Activated CD8-positive, alpha-beta memory T cell treated with anti-CD3 and anti-CD28 coated beads, Interleukin-2, amount 50 U/mL, for 24 hours (primary cell): Measurements from ENCODE around the gene IFI27L2.
A peak's percentile ranks its signal among the peaks of the same experiment; 100 is the strongest.
"Not testable (repeated sequence)": the region's sequence is repeated elsewhere in the genome, so short reads cannot be mapped to it uniquely, and the experiment has no call there.

ENCODE experiments used
- DNase-seq: peaks from one replicate; pipeline ENCODE4 v3.0.0-alpha.2; 2020; ENCODE audit errors: extremely low read depth

Gene IFI27L2

DNA sequence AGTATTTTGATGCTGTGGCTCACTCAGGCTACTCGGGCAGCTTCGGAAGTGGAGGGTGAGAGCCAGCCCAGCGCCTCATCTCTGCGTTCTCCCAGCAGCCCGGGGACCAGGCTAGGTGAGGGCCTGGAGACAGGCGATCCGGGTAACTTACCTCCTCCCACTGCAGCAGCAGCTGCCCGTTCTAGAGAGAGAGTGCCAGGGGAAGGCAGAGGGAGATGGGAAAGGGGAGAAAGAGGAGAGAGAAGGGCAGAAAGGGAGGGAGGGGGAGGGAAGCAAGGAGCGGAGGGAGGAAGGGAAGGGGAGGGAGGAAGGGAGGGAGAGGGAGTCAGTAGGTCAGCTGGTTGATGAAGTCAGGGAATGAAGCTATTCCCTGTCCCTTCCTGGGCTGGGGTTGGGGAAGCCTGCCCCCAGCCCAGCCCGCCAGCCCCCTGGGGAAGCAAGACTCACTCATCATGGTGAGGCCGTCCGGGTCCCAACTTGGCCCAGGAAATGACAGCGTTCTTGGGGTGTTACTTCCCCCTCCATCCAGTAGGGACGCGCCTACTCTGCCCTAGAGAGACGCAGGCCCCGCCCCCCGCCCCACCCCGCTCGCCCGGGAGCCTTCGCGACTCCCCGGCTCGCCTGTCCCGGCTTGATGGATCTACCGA is at the start of gene IFI27L2:
IFI27L2 (minus strand) TSS at position 494 of the 647 bp plus-strand sequence; CDS start at position 454, 40 bp downstream.
- DNase-seq: peak; percentile 26

- no peak for DNase-seq
Measured at GRCh38 chr14:94177806-94178205, 48.4 kb upstream of the IFI27L2 start.

- no peak for DNase-seq
Measured at GRCh38 chr14:94176808-94177207, 47.4 kb upstream of the IFI27L2 start.

DNA sequence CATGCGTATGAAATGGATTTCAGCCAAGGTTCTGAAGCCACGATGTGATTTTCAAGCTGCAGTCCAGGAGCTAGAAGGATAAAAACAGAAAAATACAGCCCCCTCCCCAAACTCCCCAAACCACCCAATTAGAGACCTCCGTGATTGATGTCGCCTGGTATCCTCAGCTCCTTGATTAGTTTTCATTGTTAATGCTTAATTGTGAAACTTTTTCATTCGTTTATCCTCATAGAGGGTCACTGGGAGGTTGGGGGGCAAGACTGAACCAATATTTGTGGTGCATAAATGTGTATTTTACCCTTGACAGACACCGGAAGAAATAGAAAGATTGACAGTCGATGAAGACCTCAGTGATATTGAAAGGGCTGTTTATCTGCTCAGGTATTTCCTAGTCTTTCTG is 46.3 kb upstream of the IFI27L2 start:
- DNase-seq: no peak

DNA sequence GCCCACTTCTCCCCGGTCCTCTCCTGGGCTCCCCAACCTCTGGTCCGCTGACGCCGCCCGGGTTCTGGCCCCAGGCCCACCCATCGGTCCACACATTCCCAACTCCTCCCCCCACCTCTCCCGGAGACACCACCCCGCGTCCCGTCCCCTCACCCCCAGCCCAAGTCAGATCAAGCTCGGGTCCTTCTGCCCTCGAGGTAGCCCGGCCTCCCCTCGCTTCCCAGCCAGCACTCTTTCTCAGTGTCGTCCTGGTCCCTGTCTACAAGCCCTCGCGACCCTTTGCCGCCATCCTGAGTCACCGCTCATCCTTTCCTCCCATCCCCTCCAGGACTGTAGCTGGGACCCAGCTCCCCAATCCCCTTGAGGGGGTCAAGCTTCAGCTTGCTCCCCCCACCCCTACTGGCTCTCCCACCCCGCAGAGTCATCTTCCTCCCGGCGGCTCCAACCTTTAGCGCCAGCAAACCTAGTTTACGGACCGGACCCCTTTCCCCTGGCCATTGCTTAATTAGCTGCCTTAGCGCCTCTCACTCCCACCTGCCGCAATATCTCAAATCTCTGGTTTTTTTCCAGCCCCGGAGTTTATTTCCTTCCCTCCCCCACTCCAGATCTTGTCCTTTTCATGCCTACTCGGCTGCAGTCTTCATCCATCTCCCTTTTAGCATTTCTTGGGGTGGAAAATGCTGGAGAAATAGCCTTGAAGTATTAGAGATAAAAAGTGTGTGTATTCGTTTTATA is 45.8 kb upstream of the IFI27L2 start:
- no peak for DNase-seq

- no peak for DNase-seq
Measured at GRCh38 chr14:94174604-94175010, 45.2 kb upstream of the IFI27L2 start.

- DNase-seq: peak; percentile 59
Measured at GRCh38 chr14:94173885-94174603, 44.6 kb upstream of the IFI27L2 start, which contains the start of gene PPP4R4. Gene PPP4R4, plus strand, starts transcription at chr14:94174322. Its CDS starts 144 bp downstream, at chr14:94174466.

- no peak for DNase-seq
Measured at GRCh38 chr14:94173471-94173884, 44.1 kb upstream of the IFI27L2 start.

DNA sequence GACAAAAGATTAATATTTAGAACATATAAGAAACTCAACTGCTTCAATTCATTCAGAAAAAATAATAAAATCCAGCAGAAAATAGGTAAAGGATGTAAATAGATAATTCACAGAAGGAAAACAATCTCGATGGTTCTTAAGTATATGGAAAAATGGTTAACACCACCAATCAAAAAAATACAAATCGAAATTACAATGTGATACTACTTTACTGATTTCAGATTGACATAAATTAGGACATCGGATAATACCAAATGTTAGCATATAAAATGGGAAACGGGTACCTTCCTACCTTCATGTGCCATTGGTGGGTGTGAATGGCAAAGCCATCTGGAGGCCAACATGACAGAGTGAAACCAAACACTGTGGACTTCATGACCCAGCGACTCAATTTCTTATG is 43.1 kb upstream of the IFI27L2 start:
- no peak for DNase-seq

DNA sequence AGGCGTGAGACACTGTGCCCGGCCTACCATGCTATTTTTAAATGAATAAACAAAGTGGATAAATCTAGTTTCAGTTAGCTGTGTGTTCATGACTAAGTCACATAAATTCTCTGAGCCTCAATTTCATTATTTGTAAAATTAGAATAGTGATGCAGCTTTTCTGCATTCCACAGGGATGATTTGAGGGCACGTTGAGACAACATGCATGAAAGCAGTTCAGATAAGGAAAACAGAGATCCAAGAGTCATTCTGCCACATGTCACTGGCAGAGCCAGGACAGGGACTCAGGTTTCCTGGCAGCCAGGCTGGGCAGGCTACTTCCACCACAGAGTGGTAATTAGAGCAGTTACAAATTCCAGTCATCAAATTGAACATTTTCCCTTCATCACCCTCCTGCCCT is 41.8 kb upstream of the IFI27L2 start:
- no peak for DNase-seq

DNA sequence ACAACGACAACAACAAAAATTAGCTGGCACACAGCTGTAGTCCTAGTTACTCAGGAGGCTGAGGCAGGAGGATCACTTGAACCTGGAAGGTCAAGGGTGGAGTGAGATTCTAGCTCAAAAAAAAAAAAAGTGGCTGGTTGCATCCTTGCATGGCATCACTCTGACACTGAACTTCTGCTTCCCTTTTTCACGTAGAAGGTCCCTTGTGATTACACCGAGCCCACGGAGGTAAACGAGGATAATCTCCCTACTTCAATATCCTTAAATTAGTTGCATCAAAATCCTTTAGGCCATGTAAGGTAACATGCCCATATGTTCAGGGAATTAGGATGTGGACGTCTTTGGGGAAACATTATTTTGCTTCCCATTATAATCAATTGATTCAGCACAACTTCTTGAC is 40.7 kb upstream of the IFI27L2 start:
- DNase-seq: no peak

- DNase-seq: no peak
Measured at GRCh38 chr14:94165744-94166143, 36.3 kb upstream of the IFI27L2 start.

DNA sequence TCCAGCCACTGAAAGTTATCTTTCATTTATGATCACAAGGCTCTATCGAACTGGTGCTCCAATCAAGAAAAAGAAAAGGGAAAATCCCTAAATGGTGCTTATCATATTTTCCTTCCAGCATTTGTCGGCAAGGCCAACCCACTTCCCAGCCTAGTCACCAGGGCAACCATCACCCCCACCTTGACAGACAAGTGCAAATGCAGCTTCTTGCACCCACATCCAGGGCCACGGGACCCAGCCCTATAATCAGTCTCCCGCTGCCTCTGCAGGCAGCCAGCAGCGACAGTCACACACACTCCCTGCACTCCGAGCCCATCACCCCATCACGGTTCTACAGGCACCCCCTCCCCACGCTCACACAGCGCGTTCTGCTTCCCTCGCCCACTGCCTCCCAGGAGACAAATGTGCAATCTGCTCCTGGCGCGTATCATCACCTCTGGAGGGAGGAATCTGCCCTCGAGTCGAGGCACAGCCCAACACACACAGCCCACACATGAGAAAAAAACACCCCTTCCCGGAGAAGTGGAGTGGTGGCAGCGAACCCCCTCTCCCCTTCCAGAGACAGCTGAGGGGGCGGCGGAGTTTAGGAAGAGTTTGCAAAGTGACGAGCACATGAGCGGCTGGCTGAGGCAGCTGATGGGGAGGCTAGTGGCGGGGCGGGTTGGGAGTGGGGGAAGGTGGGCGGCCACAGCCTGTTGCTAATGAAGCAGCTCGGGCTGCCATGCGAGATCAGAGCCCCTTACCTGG is 35.5 kb upstream of the IFI27L2 start:
- no peak for DNase-seq

DNA sequence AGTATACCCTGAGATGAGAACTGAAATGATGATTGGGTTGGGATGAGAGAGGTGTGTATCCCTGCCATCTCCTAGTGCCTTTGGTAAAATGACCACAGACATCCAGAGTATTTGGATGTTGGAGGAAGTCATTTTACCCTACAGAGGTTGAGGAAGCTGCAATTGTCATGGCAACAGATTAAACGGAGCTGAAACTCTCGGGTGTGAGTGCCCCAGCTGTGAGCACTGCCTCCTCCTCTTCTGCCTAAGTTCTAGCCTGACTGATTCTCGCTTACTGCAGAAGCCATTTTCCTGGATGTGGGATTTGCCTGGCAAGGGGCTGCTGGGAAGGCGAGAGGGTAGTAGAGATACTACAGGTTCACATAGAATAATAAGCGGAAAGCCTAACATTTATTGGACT is 34.4 kb upstream of the IFI27L2 start:
- no peak for DNase-seq

DNA sequence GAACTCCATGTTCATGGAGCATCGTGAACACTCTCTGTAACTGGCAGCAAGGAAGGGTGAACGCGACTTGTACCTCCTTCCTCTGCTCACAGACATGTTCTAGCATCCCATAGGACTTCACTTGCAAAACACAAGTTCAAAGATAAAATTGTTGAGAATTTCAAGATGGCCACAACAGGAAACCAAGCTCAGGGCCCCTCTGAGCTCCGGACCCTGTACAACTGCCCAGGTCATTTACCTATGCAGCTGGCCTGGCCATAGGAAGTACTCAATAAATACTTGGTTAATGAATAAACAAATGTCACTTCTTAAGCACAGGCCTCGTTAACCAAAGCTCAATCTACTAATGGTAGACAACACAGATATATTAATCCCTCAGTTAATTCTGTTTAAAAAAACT is 33.1 kb upstream of the IFI27L2 start:
- no peak for DNase-seq

- DNase-seq: no peak
Measured at GRCh38 chr14:94161981-94162380, 32.6 kb upstream of the IFI27L2 start.

GRCh38 chr14:94161058-94161457 is 31.7 kb upstream of the IFI27L2 start:
- DNase-seq: no peak

DNA sequence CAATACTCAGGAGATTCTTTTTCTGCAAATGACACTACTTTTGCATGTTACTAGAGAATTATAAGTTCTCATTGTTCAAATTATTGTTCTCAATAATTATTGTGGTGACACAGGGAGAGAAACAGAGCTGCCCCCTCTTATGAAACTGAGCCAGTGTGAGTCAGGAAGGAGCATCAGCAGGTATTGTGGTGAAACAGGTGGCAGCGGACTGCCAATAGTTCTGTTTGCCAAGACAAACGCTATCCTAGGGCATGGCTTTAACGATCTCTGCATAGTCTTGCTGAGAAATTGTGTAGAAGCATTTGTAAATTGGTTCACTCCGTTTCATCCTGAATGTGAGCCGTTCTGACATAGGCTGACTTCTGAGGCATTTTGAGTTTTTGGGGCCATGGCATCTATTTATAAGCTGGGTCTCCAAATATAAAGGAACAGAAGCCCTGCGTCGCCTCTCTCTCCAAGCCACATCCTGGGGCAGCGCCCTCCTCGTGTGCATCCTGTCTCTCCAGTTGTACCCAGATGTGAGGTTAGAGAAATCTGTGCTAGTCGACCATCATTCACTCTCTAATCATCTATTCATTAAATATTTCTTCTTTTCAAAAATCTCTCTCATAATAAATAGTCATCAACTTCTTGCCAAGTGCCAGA is 29.0 kb upstream of the IFI27L2 start:
- no peak for DNase-seq

DNA sequence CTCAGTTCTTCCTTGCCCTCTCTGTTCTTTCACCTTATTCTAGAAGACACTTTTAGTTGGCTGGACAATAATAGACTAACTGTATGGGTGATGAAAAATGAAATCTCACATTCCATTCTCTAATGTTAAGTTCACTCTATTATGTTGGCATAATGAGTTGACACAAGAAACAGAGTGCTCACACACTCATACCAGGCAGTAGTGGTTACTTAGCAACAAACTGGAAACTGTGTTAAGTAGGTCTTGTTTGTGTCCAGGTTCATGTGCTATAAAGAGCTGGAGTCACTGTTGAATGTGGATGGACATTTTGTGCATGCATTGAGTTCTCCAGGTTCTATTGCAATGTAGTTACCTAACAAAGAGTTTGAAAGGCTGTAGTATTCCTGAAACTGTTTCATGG is 27.8 kb upstream of the IFI27L2 start:
- DNase-seq: no peak

GRCh38 chr14:94156143-94156542 is 26.7 kb upstream of the IFI27L2 start:
- DNase-seq: not testable (repeated sequence)

DNA sequence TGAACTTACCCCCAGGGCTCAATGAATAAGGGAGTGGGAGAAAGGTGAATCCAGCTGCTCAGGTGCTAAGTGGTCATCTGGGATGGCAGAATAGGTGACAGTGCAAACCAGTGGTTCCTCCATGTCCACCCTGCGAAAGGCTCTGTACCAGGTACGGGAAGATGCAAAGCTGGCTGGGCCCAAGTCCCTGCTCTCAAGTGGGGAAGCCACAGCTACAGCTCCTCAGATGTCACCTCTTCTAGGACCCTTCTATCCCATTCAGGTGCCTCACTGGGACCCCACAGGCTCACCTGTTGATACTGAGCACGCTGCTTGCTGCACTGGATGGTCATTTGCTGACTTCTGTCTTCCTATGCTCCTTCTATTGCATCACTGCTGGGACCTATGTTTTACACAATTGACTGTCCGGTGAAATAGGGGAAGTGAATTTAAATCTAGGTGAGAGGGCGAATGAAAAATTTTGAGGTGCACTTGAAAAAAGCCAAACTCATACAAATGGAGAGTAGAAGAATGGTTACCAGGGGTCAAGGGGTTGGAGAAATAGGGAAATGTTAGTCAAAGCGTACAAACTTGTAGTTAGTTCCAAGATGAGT is 24.4 kb upstream of the IFI27L2 start:
- no peak for DNase-seq
